ENCODE data around the gene FOXF1.

FOXF1 gene

GRCh38 chr16:86492961-86493629, 17.2 kb upstream of the FOXF1 start:
- DNase-seq (ENCODE audit: low read depth), result no peak

- DNase-seq (ENCODE audit: low read depth), result no peak
These were observed 16.2 kb upstream of the FOXF1 start for GRCh38 chr16:86494039-86494564.

- no peak for DNase-seq (ENCODE audit: low read depth)
These were observed 15.6 kb upstream of the FOXF1 start for GRCh38 chr16:86494565-86495356.

GRCh38 chr16:86495357-86495701, 15.0 kb upstream of the FOXF1 start:
- no peak for DNase-seq (ENCODE audit: low read depth)

- DNase-seq (ENCODE audit: low read depth), result no peak
These were observed 14.5 kb upstream of the FOXF1 start for GRCh38 chr16:86495756-86496261.

- no peak for DNase-seq (ENCODE audit: low read depth)
These were observed 13.9 kb upstream of the FOXF1 start for GRCh38 chr16:86496262-86496928.

- DNase-seq (ENCODE audit: low read depth), result no peak
These were observed 13.3 kb upstream of the FOXF1 start for GRCh38 chr16:86496929-86497461.

GRCh38 chr16:86497551-86498021, 12.7 kb upstream of the FOXF1 start:
- DNase-seq (ENCODE audit: low read depth), result no peak

GRCh38 chr16:86498155-86498670, 12.1 kb upstream of the FOXF1 start:
- no peak for DNase-seq (ENCODE audit: low read depth)

- no peak for DNase-seq (ENCODE audit: low read depth)
These were observed 11.5 kb upstream of the FOXF1 start for GRCh38 chr16:86498671-86499439.

- DNase-seq (ENCODE audit: low read depth), result no peak
These were observed 10.9 kb upstream of the FOXF1 start for GRCh38 chr16:86499440-86499786.

GRCh38 chr16:86499889-86500707, 10.2 kb upstream of the FOXF1 start:
- DNase-seq (ENCODE audit: low read depth), result no peak

GRCh38 chr16:86500708-86501510, 9.4 kb upstream of the FOXF1 start:
- DNase-seq (ENCODE audit: low read depth), result no peak

GRCh38 chr16:86501989-86502855, 8.1 kb upstream of the FOXF1 start:
- no peak for DNase-seq (ENCODE audit: low read depth)

GRCh38 chr16:86502856-86503748, 7.2 kb upstream of the FOXF1 start:
- DNase-seq (ENCODE audit: low read depth), result no peak

GRCh38 chr16:86503830-86504229, 6.5 kb upstream of the FOXF1 start:
- no peak for DNase-seq (ENCODE audit: low read depth)

- DNase-seq (ENCODE audit: low read depth), result no peak
These were observed 5.8 kb upstream of the FOXF1 start for GRCh38 chr16:86504315-86505184.

Measured in activated T-cell treated with anti-CD3 and anti-CD28 coated beads for 1 hour (primary cell).